T-cell (primary cell): ENCODE data around the gene TNS1. TPM values are rescaled to one million over a fixed set of nuclear protein-coding genes. Genes with fewer than 3 reads are reported as not detected.

ENCODE experiments used
- ATAC-seq, 4 experiments: fragments of 200-7000 bp in 3 of 4; fragments of 150-1000 bp in 1 of 4; cut with Tn5 transposase; replicated peaks in 1 of 4; 1 replicate in 3 of 4; 2 replicates in 1 of 4; pipeline ENCODE4 v1.10.0; 2021; ENCODE audit warnings: moderate library complexity in 3 of 4, mild to moderate bottlenecking in 2 of 4, moderate number of reproducible peaks in 1 of 4
- CTCF ChIA-PET, 2 donors: fragments of 300-600 bp; sonication (Branson Sonifier 250); formaldehyde crosslinking; loops; one replicate each; lab custom pipeline; 2022; ENCODE audit warnings: antibody characterized with exemption in 2 of 2; lab: Charles Lee
- POLR2A ChIA-PET, 2 donors: fragments of 300-600 bp; sonication (Branson Sonifier 250); formaldehyde crosslinking; loops; one replicate each; lab custom pipeline; 2022; ENCODE audit warnings: antibody characterized with exemption in 2 of 2; lab: Charles Lee
- DNase-seq, 35 experiments: peaks; one replicate each; pipeline versions ENCODE4 v3.0.0 to v3.0.0-alpha.2; 2013 to 2023
- H3K27ac ChIP-seq: one replicate; pipeline ENCODE4 v1.5.1; 2013; ENCODE audit warnings: low read length
- H3K27me3 ChIP-seq, 2 experiments: replicated peaks in 1 of 2; 1 replicate in 1 of 2; 2 replicates in 1 of 2; pipeline versions ENCODE4 v1.6.1 to v1.7.0; 2013; ENCODE audit warnings: low read length in 1 of 2, mixed read lengths in 1 of 2; ENCODE audit not compliant: control insufficient read depth in 2 of 2, insufficient read depth in 2 of 2; ENCODE audit errors: extremely low read depth in 1 of 2
- H3K36me3 ChIP-seq, 2 donors: 1 replicate in 1 of 2; 2 replicates in 1 of 2; pipeline versions ENCODE4 v1.6.1 to v1.7.0; 2013; ENCODE audit warnings: low read length in 1 of 2; ENCODE audit not compliant: control insufficient read depth in 2 of 2, insufficient read depth in 1 of 2; ENCODE audit errors: extremely low read depth in 1 of 2
- H3K4me1 ChIP-seq, 2 experiments: 1 replicate in 1 of 2; 2 replicates in 1 of 2; pipeline versions ENCODE4 v1.6.1 to v1.7.0; 2013; ENCODE audit warnings: low read length in 2 of 2, mixed read lengths in 1 of 2; ENCODE audit not compliant: insufficient read depth in 2 of 2, control insufficient read depth in 1 of 2; ENCODE audit errors: extremely low read depth in 1 of 2
- H3K4me3 ChIP-seq, 2 donors: 1 replicate in 1 of 2; 2 replicates in 1 of 2; pipeline versions ENCODE4 v1.5.1 to v1.7.0; 2013; ENCODE audit warnings: mild to moderate bottlenecking in 2 of 2, low read length in 1 of 2, moderate library complexity in 1 of 2; ENCODE audit not compliant: control insufficient read depth in 1 of 2; ENCODE audit errors: extremely low read depth in 1 of 2
- H3K9me3 ChIP-seq: 2 replicates; pipeline ENCODE4 v1.7.0; 2013
- H3K27ac Mint-ChIP-seq, 2 donors: one replicate each; pipeline ENCODE4 v1.8.0; 2020 to 2021; ENCODE audit warnings: mild to moderate bottlenecking in 2 of 2, mixed read lengths in 2 of 2
- H3K27me3 Mint-ChIP-seq, 2 donors: one replicate each; pipeline ENCODE4 v1.8.0; 2021 to 2022; ENCODE audit warnings: mixed read lengths in 2 of 2
- H3K36me3 Mint-ChIP-seq: one replicate; pipeline ENCODE4 v1.8.0; 2021; ENCODE audit warnings: mixed read lengths
- H3K4me1 Mint-ChIP-seq, 3 donors: one replicate each; pipeline ENCODE4 v1.8.0; 2020 to 2022; ENCODE audit warnings: mixed read lengths in 3 of 3, mild to moderate bottlenecking in 1 of 3
- H3K4me3 Mint-ChIP-seq, 3 donors: one replicate each; pipeline ENCODE4 v1.8.0; 2020 to 2022; ENCODE audit warnings: mild to moderate bottlenecking in 3 of 3, mixed read lengths in 3 of 3, moderate library complexity in 3 of 3
- H3K9me3 Mint-ChIP-seq, 3 donors: one replicate each; pipeline ENCODE4 v1.8.0; 2020 to 2022; ENCODE audit warnings: mixed read lengths in 3 of 3
- WGBS: methylation state at CpG from one replicate; pipeline ENCODE4 v1.1.5; 2013; ENCODE audit warnings: missing lambda C conversion rate; ENCODE audit not compliant: insufficient coverage; 5-methylcytosine and 5-hydroxymethylcytosine counted together
- total RNA-seq, 35 experiments: library from RNA in 6 of 35; stranded (reverse) in 6 of 35; fragments of 120-200 nt in 1 of 35; gene quantifications; one replicate each; pipeline versions ENCODE4 v1.2.1 to v1.2.4 and lab custom pipeline; 2013 to 2026

The TNS1 gene
- total RNA-seq, 5 donors from 2014 or later (not counting 1 experiment from before 2014, with no cell fraction given), result 0.28 to 2.1 (median 1.3) TPM

DNA sequence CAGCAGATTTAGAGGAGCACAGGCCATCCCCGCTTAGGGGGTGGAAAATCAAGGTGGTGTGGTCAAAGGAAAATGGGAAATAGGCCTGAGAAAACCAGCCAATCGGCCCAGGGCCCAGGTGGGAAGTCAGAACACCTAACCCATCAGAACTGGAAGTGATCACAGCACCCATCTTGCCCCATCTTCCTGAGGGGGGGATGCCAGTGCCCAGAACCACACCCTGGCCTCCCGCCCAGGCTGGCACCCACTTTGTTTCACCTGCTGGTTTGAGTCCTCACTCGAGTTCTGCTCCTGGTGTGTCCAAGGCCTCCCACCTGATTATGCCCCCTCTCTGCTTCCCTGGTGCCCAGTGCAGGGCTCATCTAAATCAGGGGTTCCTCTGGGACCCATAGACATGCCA is 174.5 kb downstream of the TNS1 start:
- H3K36me3 Mint-ChIP-seq, result no peaks in the 10 kb centered on the region
- no peaks in the 10 kb centered on the region for H3K4me1 Mint-ChIP-seq
- no peak overlapping the region for H3K27ac Mint-ChIP-seq
- H3K4me3 Mint-ChIP-seq, result no peak overlapping the region
- Histone ChIP-seq H3K27me3 (peaks cover 0 to 18% of the 10 kb centered on the region in 2 experiments), H3K36me3 (no peaks in the 10 kb centered on the region), H3K9me3 (no peaks in the 10 kb centered on the region), H3K27ac (no peak overlapping the region), H3K4me1 (no peaks in the 10 kb centered on the region), H3K4me3 (no peak overlapping the region)
- peaks cover 3 to 5% of the 10 kb centered on the region in 2 donors for H3K27me3 Mint-ChIP-seq
- WGBS, result 69% methylated on average over 2 of the region's 4 CpGs
- ChIA-PET POLR2A (no interaction called here), CTCF (no interaction called here)
- no peak for ATAC-seq
- no peaks in the 10 kb centered on the region for H3K9me3 Mint-ChIP-seq
- DNase-seq, result no peak

- peaks cover 0 to 18% of the 10 kb centered on the region in 2 experiments for H3K27me3 ChIP-seq
- ChIA-PET POLR2A (no interaction called here), CTCF (no interaction called here)
- no peaks in the 10 kb centered on the region for H3K4me1 ChIP-seq
- no peak overlapping the region for H3K27ac Mint-ChIP-seq
- WGBS, result 79% methylated on average over 11 of the region's 14 CpGs
- ATAC-seq (no peak), DNase-seq (no peak)
- no peak overlapping the region for H3K27ac ChIP-seq
- H3K9me3 ChIP-seq, result no peaks in the 10 kb centered on the region
- H3K27me3 Mint-ChIP-seq, result peaks cover 3 to 5% of the 10 kb centered on the region in 2 donors
- no peaks in the 10 kb centered on the region for H3K4me1 Mint-ChIP-seq
- H3K36me3 Mint-ChIP-seq, result no peaks in the 10 kb centered on the region
- H3K36me3 ChIP-seq, result no peaks in the 10 kb centered on the region
- no peak overlapping the region for H3K4me3 ChIP-seq
- no peaks in the 10 kb centered on the region for H3K9me3 Mint-ChIP-seq
- no peak overlapping the region for H3K4me3 Mint-ChIP-seq
These were observed 175.2 kb downstream of the TNS1 start for GRCh38 chr2:217827430-217828201.

DNA sequence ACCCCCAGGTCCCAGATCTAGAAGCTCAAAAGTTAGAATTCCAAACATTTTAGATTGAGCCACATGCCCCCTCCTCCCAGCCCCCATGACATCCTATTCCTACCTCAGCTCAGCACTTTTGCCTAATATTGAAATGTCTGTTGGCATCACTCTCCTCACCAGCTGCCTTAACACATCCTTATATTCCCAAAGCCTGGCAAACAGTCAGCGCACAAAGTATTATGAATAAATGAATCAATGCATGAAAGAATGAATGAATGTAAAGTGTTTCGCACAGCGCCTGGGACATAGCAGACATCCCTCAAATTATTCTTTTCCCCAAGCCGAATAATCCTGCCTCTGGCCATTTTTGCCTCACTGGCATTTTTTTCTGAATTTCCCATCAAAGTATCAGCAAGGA is 175.8 kb downstream of the TNS1 start:
- Mint-ChIP-seq H3K27me3 (peaks cover 3 to 5% of the 10 kb centered on the region in 2 donors), H3K4me3 (no peak overlapping the region), H3K4me1 (no peaks in the 10 kb centered on the region), H3K36me3 (no peaks in the 10 kb centered on the region), H3K27ac (no peak overlapping the region), H3K9me3 (no peaks in the 10 kb centered on the region)
- CTCF ChIA-PET, result no interaction called here
- Histone ChIP-seq H3K27ac (no peak overlapping the region), H3K36me3 (no peaks in the 10 kb centered on the region), H3K4me1 (no peaks in the 10 kb centered on the region), H3K27me3 (peaks cover 0 to 18% of the 10 kb centered on the region in 2 experiments), H3K9me3 (no peaks in the 10 kb centered on the region), H3K4me3 (no peak overlapping the region)
- WGBS, result 70% methylated on average over 2 of the region's 4 CpGs
- POLR2A ChIA-PET, result no interaction called here
- ATAC-seq, result no peak
- DNase-seq, result no peak

DNA sequence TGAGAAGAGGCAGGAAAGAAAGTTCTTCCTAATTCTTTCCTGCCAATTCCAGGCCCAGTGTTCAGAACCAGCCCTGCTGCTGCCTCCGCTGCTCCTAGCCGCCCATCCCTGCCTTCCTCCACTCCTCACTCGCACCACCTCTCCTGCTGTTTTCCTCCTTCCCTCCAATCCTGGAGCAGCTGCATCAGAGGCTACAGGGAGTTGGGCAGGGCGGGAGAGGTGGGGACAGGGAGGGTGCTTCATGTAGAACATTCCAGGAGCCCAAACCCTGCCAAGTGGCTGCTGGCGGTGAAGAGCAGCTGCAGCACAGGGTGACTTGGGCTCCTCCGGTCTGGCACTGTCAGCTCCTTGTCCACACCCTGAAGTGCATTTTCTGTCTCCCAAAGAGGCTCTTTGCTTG is 176.3 kb downstream of the TNS1 start:
- CTCF ChIA-PET, result no interaction called here
- H3K9me3 Mint-ChIP-seq, result no peaks in the 10 kb centered on the region

GRCh38 chr2:217825469-217826235 is 177.1 kb downstream of the TNS1 start:
- ChIA-PET CTCF (no interaction called here), POLR2A (no interaction called here)
- H3K27ac ChIP-seq, result no peak overlapping the region
- ATAC-seq (no peak), DNase-seq (no peak)
- Mint-ChIP-seq H3K9me3 (no peaks in the 10 kb centered on the region), H3K4me3 (no peak overlapping the region), H3K36me3 (no peaks in the 10 kb centered on the region), H3K27ac (no peak overlapping the region), H3K27me3 (peaks cover 3 to 5% of the 10 kb centered on the region in 2 donors), H3K4me1 (no peaks in the 10 kb centered on the region)
- 73% methylated on average over 8 of the region's 8 CpGs for WGBS
- no peak overlapping the region for H3K4me3 ChIP-seq
- H3K36me3 ChIP-seq, result no peaks in the 10 kb centered on the region
- H3K4me1 ChIP-seq, result no peaks in the 10 kb centered on the region
- H3K9me3 ChIP-seq, result no peaks in the 10 kb centered on the region
- H3K27me3 ChIP-seq, result peaks cover 0 to 12% of the 10 kb centered on the region in 2 experiments

More for the DNA sequence above, 176.3 kb downstream of the TNS1 start:
- Mint-ChIP-seq H3K4me3 (no peak overlapping the region), H3K36me3 (no peaks in the 10 kb centered on the region), H3K4me1 (no peaks in the 10 kb centered on the region), H3K27me3 (peaks cover 3 to 5% of the 10 kb centered on the region in 2 donors), H3K27ac (no peak overlapping the region)
- ATAC-seq (no peak), DNase-seq (no peak)
- H3K27ac ChIP-seq, result no peak overlapping the region
- H3K36me3 ChIP-seq, result no peaks in the 10 kb centered on the region
- H3K4me3 ChIP-seq, result no peak overlapping the region
- WGBS, result no CpG with 5 or more reads among the region's 6 CpGs
- no peaks in the 10 kb centered on the region for H3K4me1 ChIP-seq
- no peaks in the 10 kb centered on the region for H3K9me3 ChIP-seq
- POLR2A ChIA-PET, result no interaction called here
- peaks cover 0 to 16% of the 10 kb centered on the region in 2 experiments for H3K27me3 ChIP-seq

DNA sequence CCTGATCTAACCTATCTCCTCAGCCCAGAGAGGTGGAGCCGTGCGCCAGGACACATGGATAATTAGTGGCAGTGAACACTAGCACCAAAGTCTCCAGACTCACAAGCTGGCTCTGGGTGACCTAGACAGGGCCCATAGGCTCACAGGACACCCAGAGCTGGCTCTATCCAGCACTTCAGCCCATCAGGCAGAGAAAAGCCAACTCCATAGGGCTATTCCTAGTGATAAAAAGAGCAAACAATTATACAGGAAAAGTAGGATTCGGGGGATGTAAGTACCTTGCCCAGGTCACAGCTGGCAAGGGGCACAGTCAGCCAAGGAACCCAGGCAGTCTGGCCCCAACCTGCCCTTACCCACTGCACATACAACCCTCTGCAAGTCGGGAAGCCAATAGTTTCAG is 178.6 kb downstream of the TNS1 start:
- ChIA-PET POLR2A (no interaction called here), CTCF (no interaction called here)
- H3K4me3 Mint-ChIP-seq, result no peak overlapping the region
- H3K4me1 Mint-ChIP-seq, result no peaks in the 10 kb centered on the region
- Histone ChIP-seq H3K4me3 (no peak overlapping the region), H3K36me3 (no peaks in the 10 kb centered on the region), H3K9me3 (no peaks in the 10 kb centered on the region), H3K27me3 (peaks cover 0 to 10% of the 10 kb centered on the region in 2 experiments), H3K27ac (no peak overlapping the region), H3K4me1 (no peaks in the 10 kb centered on the region)
- WGBS, result 78% methylated on average over 3 of the region's 4 CpGs
- no peaks in the 10 kb centered on the region for H3K27me3 Mint-ChIP-seq
- no peak overlapping the region for H3K27ac Mint-ChIP-seq
- no peak for ATAC-seq
- H3K9me3 Mint-ChIP-seq, result no peaks in the 10 kb centered on the region
- no peak for DNase-seq
- no peaks in the 10 kb centered on the region for H3K36me3 Mint-ChIP-seq
